ENCODE data around the gene UBL3. TPM values are rescaled to one million over a fixed set of nuclear protein-coding genes. Genes with fewer than 3 reads are reported as not detected.
A peak's percentile ranks its signal among the peaks of the same experiment; 100 is the strongest.

UBL3 gene
- total and polyA plus RNA-seq, 10 donors, result 10.2 to 39.1 (median 30.5) TPM

GRCh38 chr13:29865934-29866333, 15.5 kb upstream of the UBL3 start:
- no peak for DNase-seq
- intact Hi-C loops (cut with DNase I; ENCODE audit: low total_unique reads), result no loop called here
- Histone ChIP-seq H3K36me3 (no peaks in the 10 kb centered on the region), H3K27me3 (replicated peaks in 1 of 7) (peaks cover 0 to 9% (median 0%) of the 10 kb centered on the region in 7 donors), H3K4me3 (no peak overlapping the region), H3K27ac (no peak overlapping the region), H3K9me3 (no peaks in the 10 kb centered on the region), H3K4me1 (no peaks in the 10 kb centered on the region)
- TF ChIP-seq POLR2A (IDR thresholded peaks at IDR 0.05) (no peak), CTCF (IDR thresholded peaks at IDR 0.05 in 8 of 11, conservative IDR thresholded peaks at IDR 0.05 in 3 of 11) (no peak), POLR2AphosphoS5 (IDR thresholded peaks at IDR 0.05) (no peak)
- 71 to 86% (median 77%) methylated on average over 6 of the region's 6 CpGs for WGBS, 5 donors

DNA sequence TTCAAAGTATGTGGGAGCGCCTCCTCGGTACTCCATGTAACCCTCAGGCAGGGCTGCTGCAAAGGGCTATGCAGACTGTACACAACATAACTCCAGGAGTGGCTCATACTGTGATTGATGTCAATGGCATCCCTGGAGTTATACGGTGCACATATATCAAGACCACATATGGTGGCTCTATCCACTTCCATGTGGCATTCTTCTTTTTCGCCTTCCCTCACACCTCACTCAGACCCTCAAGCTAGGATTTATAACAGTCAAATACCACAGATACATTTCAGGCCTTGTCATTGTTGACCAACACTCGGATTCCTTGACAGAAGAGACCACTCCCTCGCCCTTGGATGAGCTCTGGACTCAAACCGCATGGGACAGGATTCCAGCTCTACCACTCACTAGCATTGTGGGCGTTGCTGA, 11.3 kb upstream of the UBL3 start:
- 82 to 94% (median 91%) methylated on average over 8 of the region's 8 CpGs for WGBS, 5 donors
- Histone ChIP-seq H3K4me1 (no peaks in the 10 kb centered on the region), H3K9me3 (no peaks in the 10 kb centered on the region), H3K27ac (no peak overlapping the region), H3K36me3 (no peaks in the 10 kb centered on the region), H3K4me3 (no peak overlapping the region), H3K27me3 (replicated peaks in 1 of 7) (peaks cover 0 to 9% (median 0%) of the 10 kb centered on the region in 7 donors)
- no peak for DNase-seq
- TF ChIP-seq POLR2A (IDR thresholded peaks at IDR 0.05) (peak in 1 of 3 donors; percentile 2), POLR2AphosphoS5 (IDR thresholded peaks at IDR 0.05) (no peak), CTCF (IDR thresholded peaks at IDR 0.05 in 8 of 11, conservative IDR thresholded peaks at IDR 0.05 in 3 of 11) (no peak)
- intact Hi-C loops (cut with DNase I; ENCODE audit: low total_unique reads), result no loop called here

GRCh38 chr13:29859971-29860370, 9.6 kb upstream of the UBL3 start:
- TF ChIP-seq POLR2AphosphoS5 (IDR thresholded peaks at IDR 0.05), result no peak
- TF ChIP-seq POLR2A (IDR thresholded peaks at IDR 0.05), result no peak
- no peak for TF ChIP-seq CTCF (IDR thresholded peaks at IDR 0.05 in 8 of 11, conservative IDR thresholded peaks at IDR 0.05 in 3 of 11)
- WGBS, 5 donors, result 51 to 83% (median 78%) methylated on average over 4 of the region's 4 CpGs
- Histone ChIP-seq H3K27ac (no peak overlapping the region), H3K36me3 (no peaks in the 10 kb centered on the region), H3K4me3 (no peak overlapping the region), H3K27me3 (replicated peaks in 1 of 7) (peaks cover 0 to 9% (median 0%) of the 10 kb centered on the region in 7 donors), H3K4me1 (peaks cover 0 to 5% (median 0%) of the 10 kb centered on the region in 6 donors), H3K9me3 (no peaks in the 10 kb centered on the region)
- DNase-seq, result no peak
- intact Hi-C loops (cut with DNase I; ENCODE audit: low total_unique reads), result loop anchor here (10.0 kb wide), 1 partner anchor 265 kb away; no protein-coding TSS in a partner anchor

DNA sequence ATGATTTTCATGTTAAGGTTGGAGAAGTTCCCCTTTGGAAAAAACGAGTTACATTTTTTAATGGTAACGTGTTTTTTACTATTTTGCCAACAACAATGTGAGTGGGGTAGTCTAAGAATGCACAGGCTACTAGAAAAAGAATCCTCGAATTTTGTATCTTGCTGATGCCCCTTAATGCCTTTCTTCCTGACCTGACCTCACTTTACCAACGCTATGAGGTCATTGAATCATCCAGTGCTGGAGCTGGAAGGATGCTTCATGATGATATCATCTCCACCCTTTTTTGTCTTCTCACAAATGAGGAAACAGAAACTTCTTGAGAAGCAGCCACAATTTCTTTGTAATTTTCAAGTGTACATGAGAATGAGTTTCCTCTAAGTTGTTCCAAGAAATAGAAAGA, 8.2 kb upstream of the UBL3 start:
- Histone ChIP-seq H3K4me1 (peaks cover 0 to 5% (median 0%) of the 10 kb centered on the region in 6 donors), H3K4me3 (no peak overlapping the region), H3K27me3 (replicated peaks in 1 of 7) (no peaks in the 10 kb centered on the region), H3K36me3 (no peaks in the 10 kb centered on the region), H3K9me3 (no peaks in the 10 kb centered on the region), H3K27ac (no peak overlapping the region)
- intact Hi-C loops (cut with DNase I; ENCODE audit: low total_unique reads), result loop anchor here (10.0 kb wide), 1 partner anchor 266 kb away; no protein-coding TSS in a partner anchor
- 75 to 83% (median 81%) methylated on average over 4 of the region's 4 CpGs for WGBS, 5 donors
- no peak for TF ChIP-seq POLR2A (IDR thresholded peaks at IDR 0.05)
- no peak for TF ChIP-seq CTCF (IDR thresholded peaks at IDR 0.05 in 8 of 11, conservative IDR thresholded peaks at IDR 0.05 in 3 of 11)
- TF ChIP-seq POLR2AphosphoS5 (IDR thresholded peaks at IDR 0.05), result no peak
- DNase-seq, result no peak
